ENCODE results near the gene TNRC18.
A peak's percentile ranks its signal among the peaks of the same experiment; 100 is the strongest.
"Not testable (repeated sequence)": the region's sequence is repeated elsewhere in the genome, so short reads cannot be mapped to it uniquely, and the experiment has no call there.

Gene TNRC18

GRCh38 chr7:5370454-5371353 is 52.9 kb downstream of the TNRC18 start:
- no peak for DNase-seq

GRCh38 chr7:5367661-5368060 is 56.0 kb downstream of the TNRC18 start:
- no peak for DNase-seq

- DNase-seq: peak; percentile 63
Measured at GRCh38 chr7:5365976-5366625, 57.5 kb downstream of the TNRC18 start.

- no peak for DNase-seq
Measured at GRCh38 chr7:5363729-5364128, 59.9 kb downstream of the TNRC18 start.

GRCh38 chr7:5362466-5362865 is 61.2 kb downstream of the TNRC18 start:
- no peak for DNase-seq

- DNase-seq: no peak
Measured at GRCh38 chr7:5361446-5362127, 62.0 kb downstream of the TNRC18 start.

GRCh38 chr7:5360971-5361370 is 62.7 kb downstream of the TNRC18 start:
- DNase-seq: no peak

- DNase-seq: no peak
Measured at GRCh38 chr7:5360451-5360850, 63.2 kb downstream of the TNRC18 start.

- DNase-seq: not testable (repeated sequence)
Measured at GRCh38 chr7:5360021-5360420, 63.6 kb downstream of the TNRC18 start.

- DNase-seq: no peak
Measured at GRCh38 chr7:5359344-5359743, 64.3 kb downstream of the TNRC18 start.

GRCh38 chr7:5357951-5358350 is 65.7 kb downstream of the TNRC18 start:
- no peak for DNase-seq

- DNase-seq: no peak
Measured at GRCh38 chr7:5356751-5357119, 66.9 kb downstream of the TNRC18 start.

- no peak for DNase-seq
Measured at GRCh38 chr7:5354460-5355232, 69.0 kb downstream of the TNRC18 start.

- no peak for DNase-seq
Measured at GRCh38 chr7:5352440-5353010, 71.1 kb downstream of the TNRC18 start.

GRCh38 chr7:5351507-5352265 is 71.9 kb downstream of the TNRC18 start:
- DNase-seq: no peak

- DNase-seq: no peak
Measured at GRCh38 chr7:5350600-5351385, 72.8 kb downstream of the TNRC18 start.

- no peak for DNase-seq
Measured at GRCh38 chr7:5350174-5350463, 73.5 kb downstream of the TNRC18 start.

GRCh38 chr7:5349437-5350173 is 74.0 kb downstream of the TNRC18 start:
- no peak for DNase-seq

GRCh38 chr7:5349005-5349380 is 74.6 kb downstream of the TNRC18 start:
- no peak for DNase-seq
